ENCODE data around the gene XYLT2.

GRCh38 chr17:50350733-50351132 is 4.8 kb downstream of the XYLT2 start:
- no peak for TF ChIP-seq EZH2 (IDR thresholded peaks at IDR 0.05; ENCODE audit: low read depth, low read length, severe bottlenecking)
- no peak for TF ChIP-seq CTCF (IDR thresholded peaks at IDR 0.05; ENCODE audit: control extremely low read depth in 1 of 3, insufficient read depth in 1 of 3, low read depth in 1 of 3, low read length in 3 of 3)
- TF ChIP-seq TAF1 (IDR thresholded peaks at IDR 0.05; ENCODE audit: low read depth, low read length), result no peak
- no peak for TF ChIP-seq KDM5A (IDR thresholded peaks at IDR 0.05; ENCODE audit: low read length)
- TF ChIP-seq CREB1 (IDR thresholded peaks at IDR 0.05), result no peak
- TF ChIP-seq NANOG (IDR thresholded peaks at IDR 0.05; ENCODE audit: insufficient read depth, low read depth, low read length, poor library complexity, severe bottlenecking), result no peak
- TF ChIP-seq EP300 (IDR thresholded peaks at IDR 0.05; ENCODE audit: borderline replicate concordance in 1 of 2, low read depth in 2 of 2, low read length in 2 of 2), result no peak
- no peak for TF ChIP-seq POLR2A (IDR thresholded peaks at IDR 0.05; ENCODE audit: control extremely low read depth in 1 of 2, low read depth in 2 of 2, low read length in 2 of 2)
- no peak for TF ChIP-seq POLR2AphosphoS5 (IDR thresholded peaks at IDR 0.05; ENCODE audit: low read depth, low read length)
- no peak for TF ChIP-seq CBX5 (IDR thresholded peaks at IDR 0.05; ENCODE audit: low read depth, low read length)
